Measurements from ENCODE around the gene IQSEC1. TPM values are rescaled to one million over a fixed set of nuclear protein-coding genes. Genes with fewer than 3 reads are reported as not detected.

IQSEC1 gene
- total RNA-seq, 1 donor from 2014 or later, result 29.5 TPM

DNA sequence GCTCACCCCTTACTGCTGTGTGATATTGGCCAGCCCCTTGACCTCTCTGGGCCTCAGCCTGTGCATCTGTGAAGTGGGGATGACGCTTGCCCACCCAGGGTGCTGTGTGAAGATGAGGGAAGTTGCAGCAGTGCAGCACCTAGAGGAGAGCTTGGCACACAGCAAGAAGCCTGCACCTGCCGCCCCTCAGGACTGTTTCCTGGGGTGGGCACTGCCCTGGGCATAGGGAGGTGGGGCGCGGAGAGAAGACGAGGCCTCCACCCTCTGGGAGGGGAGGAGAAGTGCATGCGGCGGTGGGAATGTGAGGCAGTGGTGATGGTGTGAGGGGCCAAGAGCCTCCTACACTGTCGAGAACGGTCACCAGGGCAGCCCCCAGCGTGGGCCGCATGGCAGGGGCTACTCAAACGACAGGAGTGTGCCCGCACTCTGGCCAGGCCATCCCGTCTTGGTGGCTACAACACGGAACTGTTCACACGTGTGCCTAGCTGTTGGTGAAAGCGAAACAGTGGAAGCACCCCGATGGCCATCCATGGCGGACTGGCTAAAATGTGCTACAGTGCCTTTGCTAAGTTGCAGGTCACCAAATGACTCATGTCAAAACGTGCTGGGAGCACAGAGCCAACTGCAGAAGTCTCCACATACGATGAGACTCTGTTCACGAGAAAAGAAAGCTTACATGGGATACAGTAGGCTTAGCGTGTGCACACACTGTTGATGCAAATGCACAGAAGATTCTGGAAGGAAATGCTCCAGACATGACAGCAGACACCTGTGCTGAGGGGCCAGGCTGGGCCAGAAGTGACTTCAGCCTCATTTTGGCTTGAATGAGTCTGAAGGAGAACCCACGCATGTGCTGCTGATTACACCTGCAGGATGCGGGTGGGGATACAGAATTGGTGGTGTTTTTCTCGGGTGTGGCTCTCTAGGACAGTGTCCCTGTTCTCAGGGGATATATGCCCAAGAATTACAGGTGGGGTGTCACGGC lies 40.4 kb upstream of the IQSEC1 start:
- Mint-ChIP-seq H3K9me3 (ENCODE audit: unreplicated experiment) (peaks cover 5% of the 10 kb centered on the region), H3K4me1 (ENCODE audit: low read depth, unreplicated experiment) (peaks cover 5% of the 10 kb centered on the region), H3K36me3 (ENCODE audit: low read depth, unreplicated experiment) (peaks cover 2% of the 10 kb centered on the region), H3K27ac (ENCODE audit: unreplicated experiment) (no peak overlapping the region), H3K27me3 (ENCODE audit: low read depth, unreplicated experiment) (peaks cover 30% of the 10 kb centered on the region), H3K4me3 (ENCODE audit: unreplicated experiment) (no peak overlapping the region)
- no peaks in the 10 kb centered on the region for H3K4me1 ChIP-seq (ENCODE audit: insufficient read depth, low read length)
- no peak overlapping the region for H3K4me2 ChIP-seq (ENCODE audit: low read length)
- H3K9me3 ChIP-seq (ENCODE audit: insufficient read depth, low read depth, low read length), result no peaks in the 10 kb centered on the region
- TF ChIP-seq EZH2 (IDR thresholded peaks at IDR 0.05; ENCODE audit: insufficient read depth, low read length), result no peak
- TF ChIP-seq, protein P1, sequence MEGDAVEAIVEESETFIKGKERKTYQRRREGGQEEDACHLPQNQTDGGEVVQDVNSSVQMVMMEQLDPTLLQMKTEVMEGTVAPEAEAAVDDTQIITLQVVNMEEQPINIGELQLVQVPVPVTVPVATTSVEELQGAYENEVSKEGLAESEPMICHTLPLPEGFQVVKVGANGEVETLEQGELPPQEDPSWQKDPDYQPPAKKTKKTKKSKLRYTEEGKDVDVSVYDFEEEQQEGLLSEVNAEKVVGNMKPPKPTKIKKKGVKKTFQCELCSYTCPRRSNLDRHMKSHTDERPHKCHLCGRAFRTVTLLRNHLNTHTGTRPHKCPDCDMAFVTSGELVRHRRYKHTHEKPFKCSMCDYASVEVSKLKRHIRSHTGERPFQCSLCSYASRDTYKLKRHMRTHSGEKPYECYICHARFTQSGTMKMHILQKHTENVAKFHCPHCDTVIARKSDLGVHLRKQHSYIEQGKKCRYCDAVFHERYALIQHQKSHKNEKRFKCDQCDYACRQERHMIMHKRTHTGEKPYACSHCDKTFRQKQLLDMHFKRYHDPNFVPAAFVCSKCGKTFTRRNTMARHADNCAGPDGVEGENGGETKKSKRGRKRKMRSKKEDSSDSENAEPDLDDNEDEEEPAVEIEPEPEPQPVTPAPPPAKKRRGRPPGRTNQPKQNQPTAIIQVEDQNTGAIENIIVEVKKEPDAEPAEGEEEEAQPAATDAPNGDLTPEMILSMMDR (IDR thresholded peaks at IDR 0.05; ENCODE audit: insufficient read depth, low read depth, low read length), result no peak
- no peak overlapping the region for H3K9ac ChIP-seq (ENCODE audit: low read length)
- H4K20me1 ChIP-seq (ENCODE audit: insufficient read depth, low read length), result no peaks in the 10 kb centered on the region
- FAIRE-seq (no peak), DNase-seq (ENCODE audit: low read depth) (no peak)
- H3K27me3 ChIP-seq (ENCODE audit: insufficient read depth, low read length), result no peaks in the 10 kb centered on the region
- H3K4me3 ChIP-seq (ENCODE audit: insufficient read depth, low read depth, low read length), result no peak overlapping the region
- no peak overlapping the region for H3K27ac ChIP-seq (ENCODE audit: low read depth, low read length)
- H2AFZ ChIP-seq (ENCODE audit: low read depth, low read length), result no peak overlapping the region
- no peaks in the 10 kb centered on the region for H3K36me3 ChIP-seq (ENCODE audit: insufficient read depth, low read length)
- H3K79me2 ChIP-seq (ENCODE audit: insufficient read depth, low read length), result no peaks in the 10 kb centered on the region

- DNase-seq (ENCODE audit: low read depth), result no peak
- H3K27me3 Mint-ChIP-seq (ENCODE audit: low read depth, unreplicated experiment), result peaks cover 27% of the 10 kb centered on the region
- Histone ChIP-seq H3K4me1 (ENCODE audit: insufficient read depth, low read length) (no peaks in the 10 kb centered on the region), H3K27me3 (ENCODE audit: insufficient read depth, low read length) (no peaks in the 10 kb centered on the region), H3K79me2 (ENCODE audit: insufficient read depth, low read length) (no peaks in the 10 kb centered on the region), H3K4me2 (ENCODE audit: low read length) (no peak overlapping the region), H3K4me3 (ENCODE audit: insufficient read depth, low read depth, low read length) (no peak overlapping the region), H3K36me3 (ENCODE audit: insufficient read depth, low read length) (no peaks in the 10 kb centered on the region), H3K27ac (ENCODE audit: low read depth, low read length) (no peak overlapping the region), H2AFZ (ENCODE audit: low read depth, low read length) (no peak overlapping the region), H4K20me1 (ENCODE audit: insufficient read depth, low read length) (no peaks in the 10 kb centered on the region), H3K9me3 (ENCODE audit: insufficient read depth, low read depth, low read length) (no peaks in the 10 kb centered on the region), H3K9ac (ENCODE audit: low read length) (no peak overlapping the region)
- H3K4me3 Mint-ChIP-seq (ENCODE audit: unreplicated experiment), result no peak overlapping the region
- TF ChIP-seq EZH2 (IDR thresholded peaks at IDR 0.05; ENCODE audit: insufficient read depth, low read length), result no peak
- TF ChIP-seq, protein P1 (IDR thresholded peaks at IDR 0.05; ENCODE audit: insufficient read depth, low read depth, low read length), result no peak
- peaks cover 5% of the 10 kb centered on the region for H3K4me1 Mint-ChIP-seq (ENCODE audit: low read depth, unreplicated experiment)
- FAIRE-seq, result no peak
- H3K9me3 Mint-ChIP-seq (ENCODE audit: unreplicated experiment), result peaks cover 5% of the 10 kb centered on the region
- H3K27ac Mint-ChIP-seq (ENCODE audit: unreplicated experiment), result no peak overlapping the region
- no peaks in the 10 kb centered on the region for H3K36me3 Mint-ChIP-seq (ENCODE audit: low read depth, unreplicated experiment)
Measured at GRCh38 chr3:13112521-13113345, 39.5 kb upstream of the IQSEC1 start.
